Metanephros (tissue), 2 donors: ENCODE results near the gene CST1. TPM values are rescaled to one million over a fixed set of nuclear protein-coding genes. Genes with fewer than 3 reads are reported as not detected.

Experiments used
- small RNA-seq: library from RNA; depleted of rRNA; stranded (forward); fragments of <200 nt; gene quantifications from one replicate; pipeline ENCODE3, GENCODE V24; 2014; ENCODE audit warnings: low replicate concordance
- total RNA-seq: library from RNA; depleted of rRNA; stranded (reverse); fragments of >200 nt; gene quantifications from one replicate; pipeline ENCODE4 v1.2.3, GENCODE V29; 2014

CST1 gene, protein sequence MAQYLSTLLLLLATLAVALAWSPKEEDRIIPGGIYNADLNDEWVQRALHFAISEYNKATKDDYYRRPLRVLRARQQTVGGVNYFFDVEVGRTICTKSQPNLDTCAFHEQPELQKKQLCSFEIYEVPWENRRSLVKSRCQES
- total RNA-seq, result not detected

DNA sequence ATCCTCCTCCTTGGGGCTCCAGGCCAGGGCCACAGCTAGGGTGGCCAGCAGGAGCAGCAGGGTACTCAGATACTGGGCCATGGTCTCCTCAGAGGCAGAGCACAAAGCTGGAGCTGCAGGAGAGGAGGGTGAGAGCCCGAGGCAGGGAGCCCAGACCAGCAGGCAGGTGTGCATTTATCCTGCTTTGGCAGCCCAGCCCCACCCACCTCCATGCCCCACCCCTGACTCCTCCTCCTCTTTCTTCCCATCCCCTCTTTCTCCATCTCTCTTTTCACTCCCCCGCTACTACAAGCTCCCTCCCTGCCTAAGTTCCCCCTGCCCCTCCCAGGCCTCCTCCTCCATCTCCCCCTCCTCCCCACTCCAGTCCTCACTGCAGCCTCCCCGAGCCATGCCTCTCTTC, at the start of gene CST1:
Gene CST1, minus strand, starts transcription at position 150 of the 400 bp plus-strand sequence. Its CDS starts 69 bp downstream, at position 81.

Small RNA genes within 50 kb of the gene (small RNA-seq; reads per million reads assigned to genes)
- not detected for gene CST2P1

Other genes starting within 250 kb of the CST1 start
- gene CST9L, start 182.5 kb downstream of the CST1 start, total RNA-seq, result not detected
- gene CST9, start 145.0 kb downstream of the CST1 start, total RNA-seq, result not detected
- 253 TPM for gene CST3, start 113.0 kb downstream of the CST1 start, total RNA-seq
- gene CST4, start 61.9 kb downstream of the CST1 start, total RNA-seq, result not detected
- gene CST2, start 75.8 kb upstream of the CST1 start, total RNA-seq, result not detected
- gene CST5, start 128.8 kb upstream of the CST1 start, total RNA-seq, result not detected
- not detected for gene GGTLC1, start 237.8 kb upstream of the CST1 start, total RNA-seq